Left ventricle myocardium superior (tissue), 1 donor: ENCODE results near the gene XG. TPM values are rescaled to one million over a fixed set of nuclear protein-coding genes. Genes with fewer than 3 reads are reported as not detected.
"Not testable (repeated sequence)": the region's sequence is repeated elsewhere in the genome, so short reads cannot be mapped to it uniquely, and the experiment has no call there.

Source experiments
- ATAC-seq: fragments of 200-7000 bp; cut with Tn5 transposase; one replicate; pipeline ENCODE4 v1.9.1; 2020; ENCODE audit warnings: mild to moderate bottlenecking, moderate library complexity
- DNase-seq: peaks from one replicate; pipeline ENCODE4 v3.0.0-alpha.2; 2020
- intact Hi-C: fragments of 100-400 bp; cut with micrococcal nuclease; formaldehyde crosslinking; loops from one replicate; pipeline ENCODE4 v1.11.0; 2022
- long read RNA-seq: library from polyadenylated mRNA; unstranded; transcript quantifications from one replicate; pipeline ENCODE4 v2.0.0, GENCODE V29; 2021
- total RNA-seq: library from RNA; stranded (reverse); fragmentation: NEBNext Ultra II Directional; extraction: Animal tissue kit (Norgen Biotek cat#: 25700); gene quantifications from one replicate; pipeline ENCODE4 v1.2.1, GENCODE V29; 2021
- donor health status: DM: no; HTN: yes; CAD: no; lungs with severe emphysema.

XG gene
- 0.32 TPM for total RNA-seq
- long read RNA-seq, result 0 reads

DNA sequence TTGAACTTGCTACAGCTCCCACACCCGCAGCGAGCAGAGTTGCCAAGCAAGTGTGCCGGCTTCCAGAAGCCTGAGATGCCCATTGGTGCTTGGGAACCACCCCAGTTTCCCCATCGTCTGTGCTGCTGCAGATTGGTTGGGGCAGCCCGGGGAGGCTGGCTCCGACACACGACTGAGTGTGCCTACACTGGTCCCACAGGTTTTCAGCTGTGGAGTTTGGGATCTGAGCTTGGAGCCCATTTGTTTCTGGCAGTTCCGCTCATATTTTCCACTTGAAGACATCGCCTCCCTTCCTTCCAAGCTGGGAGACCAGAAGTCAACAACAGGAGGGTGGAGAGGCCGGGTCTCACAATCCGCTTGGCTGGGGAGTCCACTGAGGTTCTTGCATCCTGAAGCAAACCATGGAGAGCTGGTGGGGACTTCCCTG is at the start of gene XG:
Gene XG, plus strand, starts transcription at position 167 of the 427 bp plus-strand sequence. Its CDS starts 235 bp downstream, at position 402.
- ATAC-seq, DNase-seq, intact Hi-C loops: not testable (repeated sequence)

DNA sequence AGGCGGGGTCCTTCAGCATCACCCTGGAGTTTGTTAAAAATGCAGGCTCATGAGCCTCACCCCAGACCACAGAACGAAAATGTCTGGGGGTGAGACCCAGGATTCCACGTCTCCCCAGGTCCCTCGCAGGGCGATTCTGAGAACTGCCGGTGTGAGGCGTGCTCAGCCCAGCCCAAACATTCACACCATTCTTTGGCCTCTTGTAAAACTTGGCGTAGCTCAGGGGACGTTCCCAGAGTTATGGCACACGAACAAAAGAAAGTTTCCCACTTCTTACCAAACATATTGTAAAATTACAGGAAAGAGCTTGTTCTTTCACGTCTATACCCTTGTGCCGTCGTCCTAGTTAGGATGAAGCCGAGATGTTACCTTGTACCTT is 47.9 kb upstream of the XG start:
- DNase-seq (peak; percentile 59), ATAC-seq (peak; percentile 69)
- intact Hi-C loops, result no loop called here

DNA sequence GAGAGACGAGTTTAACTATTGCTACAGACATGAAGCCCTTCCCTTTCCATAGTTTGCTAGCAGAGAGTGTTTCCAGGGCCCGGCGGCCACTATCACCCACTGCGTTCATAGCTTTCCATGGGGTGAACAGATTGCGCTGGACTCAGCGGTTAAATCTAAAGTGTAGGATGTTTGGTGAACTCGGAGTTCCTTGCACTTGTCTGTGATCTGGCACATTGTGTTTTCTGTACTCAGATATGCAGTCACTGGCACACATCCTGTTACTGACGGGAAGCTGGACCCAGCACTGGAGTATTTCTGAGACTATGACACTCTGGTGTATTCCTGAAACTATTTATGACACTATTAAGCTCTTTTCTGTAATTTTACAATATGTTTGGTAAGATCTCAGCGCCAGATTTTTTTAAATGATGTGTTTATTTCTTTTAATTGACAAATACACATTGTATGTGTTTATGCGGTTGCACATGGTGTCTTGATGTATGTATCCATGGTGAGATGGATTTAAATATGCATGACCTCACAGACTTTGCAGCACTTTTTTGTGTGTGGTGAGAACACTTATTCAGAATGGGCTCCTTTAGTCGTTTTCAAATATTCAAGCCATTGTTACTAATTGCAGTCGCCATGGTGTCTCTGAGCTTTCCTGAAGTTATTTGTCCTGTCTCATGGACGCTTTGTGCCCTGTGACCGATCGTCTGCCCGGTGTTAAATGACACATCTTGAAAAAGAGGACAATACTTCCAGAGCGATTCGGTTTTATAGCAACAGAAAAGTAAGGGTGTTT is 46.6 kb upstream of the XG start:
- ATAC-seq (peak; percentile 80), DNase-seq (peak; percentile 61)
- intact Hi-C loops, result no loop called here

DNA sequence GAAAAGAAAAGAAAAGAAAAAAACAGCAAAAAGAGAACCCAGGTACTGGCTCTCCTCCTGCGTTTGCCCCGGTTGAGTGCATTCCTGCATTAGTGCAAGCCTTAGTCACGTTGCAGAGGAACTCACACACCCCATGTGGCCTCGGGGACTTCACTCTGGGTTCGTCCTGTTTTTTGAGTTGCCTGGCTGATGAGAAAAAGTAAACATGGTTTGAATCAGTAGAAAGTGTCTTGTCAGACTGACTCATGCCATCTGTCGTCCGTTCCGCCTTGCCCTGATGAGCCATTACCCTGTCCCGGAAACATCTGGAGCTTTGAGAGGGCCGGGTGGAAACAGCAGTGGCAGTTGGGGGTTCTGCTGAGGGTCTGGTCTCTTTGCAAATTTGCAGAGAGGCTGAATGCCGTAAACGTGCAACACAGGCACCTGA is 44.5 kb upstream of the XG start:
- intact Hi-C loops, result no loop called here
- ATAC-seq (peak; percentile 38), DNase-seq (peak; percentile 69)

- DNase-seq (no peak), ATAC-seq (no peak)
- intact Hi-C loops, result no loop called here
Measured at GRCh38 chrX:2708021-2708420, 43.8 kb upstream of the XG start.

DNA sequence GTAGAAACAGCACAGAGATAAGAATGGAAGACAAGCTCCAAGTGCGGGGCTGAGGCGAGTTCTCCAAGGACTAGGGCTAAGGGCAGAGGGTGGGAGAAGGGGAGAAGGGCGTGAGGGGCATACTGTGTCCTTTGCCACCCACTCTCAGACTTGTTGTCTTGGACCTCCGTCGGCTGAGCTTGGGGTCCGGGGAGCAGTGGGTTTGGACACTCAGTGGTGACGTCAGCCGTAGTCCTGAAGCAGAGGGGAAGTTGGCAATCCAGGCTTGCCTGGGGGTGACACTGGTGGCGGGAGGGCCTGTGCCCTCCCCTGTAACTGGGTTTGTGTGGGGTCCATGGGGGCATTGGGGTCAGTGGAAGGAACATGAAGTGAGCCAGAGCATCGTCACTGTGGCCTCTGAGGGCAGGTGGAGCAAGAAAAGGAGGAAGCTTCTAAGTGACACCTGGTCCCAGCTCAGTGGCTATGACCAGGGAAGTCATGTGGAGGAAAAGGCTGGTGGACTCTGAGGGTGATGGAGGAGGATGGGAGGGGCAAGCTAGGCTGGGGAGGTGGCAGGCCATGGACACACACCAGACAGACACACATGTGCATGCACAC is 43.1 kb upstream of the XG start:
- intact Hi-C loops, result no loop called here
- DNase-seq, result no peak
- ATAC-seq, result no peak

- intact Hi-C loops, result no loop called here
- DNase-seq (no peak), ATAC-seq (no peak)
Measured at GRCh38 chrX:2709556-2709955, 42.3 kb upstream of the XG start.

- ATAC-seq (peak; percentile 35), DNase-seq (peak; percentile 39)
- intact Hi-C loops, result no loop called here
Measured at GRCh38 chrX:2710041-2710840, 41.6 kb upstream of the XG start.

DNA sequence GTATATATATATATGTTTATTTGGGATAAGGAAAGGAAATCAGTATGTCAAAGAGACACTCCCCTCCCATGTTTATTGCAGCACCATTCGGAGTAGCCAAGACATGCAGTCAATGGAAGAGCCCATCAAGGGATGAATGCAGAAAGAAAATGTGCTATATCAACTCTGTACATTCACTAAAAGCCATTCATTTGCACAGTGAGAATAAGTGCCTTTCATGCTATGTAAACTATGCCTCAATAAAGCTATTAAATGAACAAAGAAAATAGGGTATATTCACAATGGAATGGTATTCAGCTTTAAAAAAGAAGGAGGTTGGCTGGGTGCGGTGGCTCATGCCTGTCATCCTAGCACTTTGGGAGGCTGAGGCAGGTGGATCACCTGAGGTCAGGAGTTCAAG is 40.4 kb upstream of the XG start:
- DNase-seq (no peak), ATAC-seq (no peak)
- intact Hi-C loops, result no loop called here

DNA sequence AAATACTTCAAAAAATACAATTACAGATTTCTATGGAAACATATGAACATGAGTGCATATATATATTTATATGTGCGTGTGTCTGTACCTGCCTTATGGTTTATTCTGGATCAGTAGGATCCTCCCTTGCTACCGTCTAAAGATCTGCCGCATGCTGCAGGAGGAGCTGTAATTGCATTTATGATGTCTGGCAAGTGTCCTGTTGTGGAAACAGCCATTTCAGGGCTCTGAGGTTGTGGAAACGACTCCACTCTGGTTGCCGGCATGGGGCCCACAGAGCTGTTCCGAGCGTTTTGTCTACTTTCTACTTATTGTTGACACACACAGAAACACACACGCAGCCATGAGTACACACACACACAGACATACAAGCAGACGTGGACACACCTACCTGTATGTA is 39.4 kb upstream of the XG start:
- intact Hi-C loops, result no loop called here
- DNase-seq, result no peak
- ATAC-seq, result no peak

DNA sequence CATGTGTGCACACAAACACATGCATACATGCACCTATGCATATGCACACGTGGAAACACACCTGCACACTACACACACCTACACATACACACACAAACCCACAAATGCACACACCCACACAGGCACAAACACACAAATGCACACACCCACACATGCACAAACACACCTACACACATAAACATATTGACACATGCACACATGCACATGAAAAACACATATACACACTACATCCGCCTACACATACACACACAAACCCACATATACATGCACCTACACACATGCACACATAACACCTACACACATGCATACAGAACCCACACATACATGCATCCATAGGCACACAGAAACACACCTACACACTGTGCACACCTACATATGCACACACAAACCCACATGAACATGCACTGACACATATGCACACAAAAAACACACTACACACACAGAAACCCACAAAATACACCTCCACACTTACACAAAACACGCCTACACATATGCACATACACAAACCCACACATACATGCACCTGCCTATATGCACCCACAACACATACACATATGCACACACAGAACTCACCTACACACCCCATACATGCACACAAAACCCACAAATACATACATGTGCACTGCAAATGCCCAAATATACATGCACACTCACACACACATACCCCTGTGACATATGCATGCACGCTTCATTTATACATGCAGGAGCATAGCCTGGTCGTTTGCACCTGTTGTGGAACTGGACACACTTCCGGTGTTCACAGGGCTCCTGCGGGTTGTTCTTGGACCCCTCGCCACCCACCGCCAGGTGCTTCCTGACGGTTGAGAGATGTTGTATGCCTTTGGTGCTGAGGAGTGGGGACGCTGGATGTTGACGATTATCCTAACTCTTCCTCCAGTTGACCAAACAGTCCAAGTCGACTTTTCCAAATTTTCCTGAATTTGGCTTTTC is 38.7 kb upstream of the XG start:
- intact Hi-C loops, result no loop called here
- no peak for ATAC-seq
- DNase-seq, result no peak

DNA sequence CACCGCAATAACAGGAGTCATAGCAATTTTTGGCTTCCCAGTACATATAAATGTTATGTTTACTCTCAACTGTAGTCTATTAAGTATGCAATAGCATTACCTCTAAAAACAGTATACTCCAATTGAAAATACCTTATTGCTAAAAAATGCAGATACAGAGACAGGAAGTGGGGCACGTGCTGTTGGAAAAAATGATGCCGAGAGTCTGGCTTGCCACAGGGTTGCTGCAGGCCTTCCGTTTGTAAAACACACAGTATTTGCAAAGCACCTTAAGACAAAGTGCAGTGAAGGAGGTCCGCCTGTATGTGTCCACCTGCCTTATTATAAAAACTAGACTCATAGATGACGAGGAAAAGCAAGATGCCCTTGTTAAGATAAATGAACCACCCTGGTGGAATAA is 37.3 kb upstream of the XG start:
- ATAC-seq (no peak), DNase-seq (no peak)
- intact Hi-C loops, result no loop called here

GRCh38 chrX:2715066-2715600 is 36.7 kb upstream of the XG start:
- ATAC-seq (no peak), DNase-seq (no peak)
- intact Hi-C loops, result no loop called here

GRCh38 chrX:2717312-2717711 is 34.5 kb upstream of the XG start:
- intact Hi-C loops, result no loop called here
- DNase-seq (no peak), ATAC-seq (no peak)

DNA sequence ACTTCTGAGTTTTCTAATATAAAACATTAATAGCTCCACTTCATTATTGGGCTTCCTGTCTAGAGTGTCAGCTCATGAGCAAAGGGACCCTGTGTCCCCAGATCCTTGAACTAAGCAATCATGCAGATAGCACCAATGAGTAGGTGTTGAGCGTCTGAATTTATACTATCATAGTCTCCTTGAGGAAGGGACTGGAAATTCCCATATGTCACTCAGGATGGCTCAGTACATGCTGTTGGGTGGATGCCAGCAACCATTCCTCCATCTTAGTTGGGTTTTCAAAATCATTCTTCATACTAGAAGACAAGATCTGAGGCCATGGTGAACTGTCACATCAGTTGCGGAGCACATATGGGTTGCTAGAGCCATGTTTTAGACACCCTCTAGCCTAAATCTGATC is 33.0 kb upstream of the XG start:
- ATAC-seq (no peak), DNase-seq (no peak)
- intact Hi-C loops, result no loop called here

GRCh38 chrX:2719774-2720447 is 31.9 kb upstream of the XG start:
- no peak for DNase-seq
- ATAC-seq, result no peak
- intact Hi-C loops, result no loop called here

GRCh38 chrX:2723286-2723879 is 28.5 kb upstream of the XG start:
- intact Hi-C loops, result no loop called here
- DNase-seq (peak; percentile 65), ATAC-seq (peak; percentile 90)

DNA sequence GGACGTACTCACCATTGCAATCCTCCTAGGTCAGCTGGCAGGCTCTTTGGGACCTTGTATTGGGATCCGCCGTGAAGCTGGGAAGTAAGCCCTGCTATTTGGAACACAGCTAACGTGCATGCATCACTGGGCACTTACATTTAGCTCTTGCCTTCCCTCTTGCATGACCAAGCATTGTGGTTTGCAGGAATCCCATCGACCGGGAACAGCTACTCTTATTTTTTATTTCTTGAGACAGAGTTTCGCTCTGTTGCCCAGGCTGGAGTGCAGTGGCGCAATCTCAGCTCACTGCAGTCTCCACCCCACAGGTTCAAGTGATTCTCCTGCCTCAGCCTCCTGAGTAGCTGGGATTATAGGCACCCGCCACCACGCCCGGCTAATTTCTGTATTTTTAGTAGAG is 24.6 kb upstream of the XG start:
- intact Hi-C loops, DNase-seq, ATAC-seq: not testable (repeated sequence)
